Upper lobe of left lung (tissue), 6 donors: ENCODE measurements around the gene LSM3. TPM values are rescaled to one million over a fixed set of nuclear protein-coding genes. Genes with fewer than 3 reads are reported as not detected.
A peak's percentile ranks its signal among the peaks of the same experiment; 100 is the strongest.

ENCODE experiments used
- ATAC-seq, 2 donors: fragments of 200-7000 bp; cut with Tn5 transposase; one replicate each; pipeline ENCODE4 v1.9.1; 2022; ENCODE audit warnings: mild to moderate bottlenecking in 2 of 2, moderate library complexity in 2 of 2; ENCODE audit not compliant: low FRiP score in 2 of 2
- DNase-seq, 2 donors: peaks; one replicate each; pipeline ENCODE4 v3.0.0-alpha.2; 2019 to 2020
- H3K27ac ChIP-seq, 4 donors: fragments of 200-600 bp; sonication (generic); one replicate each; pipeline ENCODE4 v1.5.1; 2016 to 2019
- H3K27me3 ChIP-seq, 4 donors: fragments of 200-600 bp; sonication (generic); one replicate each; pipeline ENCODE4 v1.5.1; 2017 to 2019
- H3K36me3 ChIP-seq, 4 donors: fragments of 200-600 bp; sonication (generic); one replicate each; pipeline ENCODE4 v1.5.1; 2016 to 2019
- H3K4me1 ChIP-seq, 4 donors: fragments of 200-600 bp; sonication (generic); one replicate each; pipeline ENCODE4 v1.5.1; 2018 to 2019
- H3K4me3 ChIP-seq, 4 donors: fragments of 200-600 bp; sonication (generic); one replicate each; pipeline ENCODE4 v1.5.1; 2017 to 2019; ENCODE audit warnings: mild to moderate bottlenecking in 2 of 4, moderate library complexity in 1 of 4
- H3K9me3 ChIP-seq, 4 donors: fragments of 200-600 bp; sonication (generic); one replicate each; pipeline ENCODE4 v1.5.1; 2018 to 2019
- CTCF ChIP-seq, 6 experiments: fragments of 450-650 bp in 4 of 6; fragments of 200-600 bp in 2 of 6; sonication (generic) in 2 of 6; IDR thresholded peaks; one replicate each; pipeline ENCODE4 v1.5.1; 2016 to 2019; ENCODE audit warnings: antibody characterized with exemption in 6 of 6
- EP300 ChIP-seq, 4 donors: sonication (generic); formaldehyde crosslinking; IDR thresholded peaks; one replicate each; pipeline ENCODE4 v1.5.1; 2017; ENCODE audit warnings: antibody characterized with exemption in 4 of 4, control low read depth in 2 of 4
- POLR2A ChIP-seq, 4 donors: fragments of 450-650 bp; IDR thresholded peaks; one replicate each; pipeline ENCODE4 v1.5.1; 2016 to 2017; ENCODE audit warnings: antibody characterized with exemption in 4 of 4, mild to moderate bottlenecking in 2 of 4
- POLR2AphosphoS5 ChIP-seq, 2 donors: sonication (generic); formaldehyde crosslinking; IDR thresholded peaks; one replicate each; pipeline ENCODE4 v1.5.1; 2017; ENCODE audit warnings: antibody characterized with exemption in 2 of 2
- whole genome bisulfite sequencing, 2 donors: methylation state at CpG; one replicate each; pipeline ENCODE4 v1.1.5; 2017 to 2018; 5-methylcytosine and 5-hydroxymethylcytosine counted together
- total RNA-seq, 6 donors: library from RNA; depleted of rRNA in 4 of 6; stranded (reverse); fragments of >200 nt in 4 of 6; gene quantifications; one replicate each; pipeline versions ENCODE4 v1.1.0 to v1.2.1, GENCODE V29; 2016 to 2021
- donor health status: DM: no; HTN: no; CAD: no; lungs with moderate emphysema.
- donor health status: DM: no; HTN: yes; CAD: no; lungs with severe emphysema.

The LSM3 gene
- total RNA-seq, 6 donors from 2014 or later: 2.1 to 10.3 (median 8.6) TPM

GRCh38 chr3:14235912-14236295 is 57.3 kb downstream of the LSM3 start:
- DNase-seq (peak in 1 of 2 donors; percentile 32), ATAC-seq (no peak)
- TF ChIP-seq POLR2A (IDR thresholded peaks at IDR 0.05) (no peak), EP300 (IDR thresholded peaks at IDR 0.05) (peak in 2 of 4 donors; percentile 19 to 40), POLR2AphosphoS5 (IDR thresholded peaks at IDR 0.05) (peak; percentile 65 to 71)
- Histone ChIP-seq H3K4me1 (peaks cover 5 to 27% (median 16%) of the 10 kb centered on the region in 4 donors), H3K4me3 (no peak overlapping the region), H3K9me3 (peaks cover 0 to 4% (median 0%) of the 10 kb centered on the region in 4 donors), H3K27ac (peak overlapping the region; percentile 62 to 81 (median 75)), H3K27me3 (no peaks in the 10 kb centered on the region), H3K36me3 (no peaks in the 10 kb centered on the region)
- 70 to 76% methylated on average over 8 of the region's 8 CpGs for WGBS, 2 donors

- TF ChIP-seq CTCF (IDR thresholded peaks at IDR 0.05): no peak
- no peak for TF ChIP-seq POLR2A (IDR thresholded peaks at IDR 0.05)
- TF ChIP-seq POLR2AphosphoS5 (IDR thresholded peaks at IDR 0.05): no peak
- TF ChIP-seq EP300 (IDR thresholded peaks at IDR 0.05): no peak
- 83 to 85% methylated on average over 3 of the region's 3 CpGs for WGBS, 2 donors
- ATAC-seq (no peak), DNase-seq (no peak)
- H3K9me3 ChIP-seq: peaks cover 0 to 4% (median 0%) of the 10 kb centered on the region in 4 donors
- peak overlapping the region in 1 of 4 donors; percentile 81 for H3K27ac ChIP-seq
- no peaks in the 10 kb centered on the region for H3K27me3 ChIP-seq
- no peaks in the 10 kb centered on the region for H3K36me3 ChIP-seq
- peaks cover 5 to 27% (median 16%) of the 10 kb centered on the region in 4 donors for H3K4me1 ChIP-seq
- H3K4me3 ChIP-seq: no peak overlapping the region
These were observed 58.3 kb downstream of the LSM3 start for GRCh38 chr3:14236902-14237301.

GRCh38 chr3:14237457-14237856 is 58.8 kb downstream of the LSM3 start:
- H3K27me3 ChIP-seq: no peaks in the 10 kb centered on the region
- ATAC-seq: peak in 1 of 2 donors; percentile 22
- peak overlapping the region in 1 of 4 donors; percentile 18 for H3K27ac ChIP-seq
- peak in 1 of 2 donors; percentile 48 for DNase-seq
- no peaks in the 10 kb centered on the region for H3K36me3 ChIP-seq
- 44 to 67% methylated on average over 5 to 6 of the region's 6 CpGs for WGBS, 2 donors
- TF ChIP-seq CTCF (IDR thresholded peaks at IDR 0.05): no peak
- TF ChIP-seq POLR2AphosphoS5 (IDR thresholded peaks at IDR 0.05): no peak
- no peak for TF ChIP-seq POLR2A (IDR thresholded peaks at IDR 0.05)
- no peak for TF ChIP-seq EP300 (IDR thresholded peaks at IDR 0.05)
- H3K9me3 ChIP-seq: peaks cover 0 to 4% (median 0%) of the 10 kb centered on the region in 4 donors
- peaks cover 5 to 24% (median 12%) of the 10 kb centered on the region in 4 donors for H3K4me1 ChIP-seq
- no peak overlapping the region for H3K4me3 ChIP-seq

- ATAC-seq (no peak), DNase-seq (no peak)
- no peak overlapping the region for H3K27ac ChIP-seq
- 92 to 95% methylated on average over 7 of the region's 7 CpGs for WGBS, 2 donors
- H3K4me3 ChIP-seq: no peak overlapping the region
- no peaks in the 10 kb centered on the region for H3K27me3 ChIP-seq
- peaks cover 0 to 4% (median 0%) of the 10 kb centered on the region in 4 donors for H3K9me3 ChIP-seq
- H3K36me3 ChIP-seq: no peaks in the 10 kb centered on the region
- TF ChIP-seq EP300 (IDR thresholded peaks at IDR 0.05): no peak
- TF ChIP-seq POLR2A (IDR thresholded peaks at IDR 0.05): no peak
- TF ChIP-seq POLR2AphosphoS5 (IDR thresholded peaks at IDR 0.05): no peak
- no peak for TF ChIP-seq CTCF (IDR thresholded peaks at IDR 0.05)
- peaks cover 0 to 21% (median 11%) of the 10 kb centered on the region in 4 donors for H3K4me1 ChIP-seq
These were observed 59.7 kb downstream of the LSM3 start for GRCh38 chr3:14238356-14238755.

- no peak for TF ChIP-seq EP300 (IDR thresholded peaks at IDR 0.05)
- no peak for TF ChIP-seq POLR2AphosphoS5 (IDR thresholded peaks at IDR 0.05)
- TF ChIP-seq POLR2A (IDR thresholded peaks at IDR 0.05): no peak
- no peak for TF ChIP-seq CTCF (IDR thresholded peaks at IDR 0.05)
- no peak overlapping the region for H3K4me3 ChIP-seq
- H3K4me1 ChIP-seq: peaks cover 0 to 21% (median 10%) of the 10 kb centered on the region in 4 donors
- no peak overlapping the region for H3K27ac ChIP-seq
- H3K27me3 ChIP-seq: no peaks in the 10 kb centered on the region
- H3K36me3 ChIP-seq: no peaks in the 10 kb centered on the region
- DNase-seq (no peak), ATAC-seq (no peak)
- H3K9me3 ChIP-seq: no peaks in the 10 kb centered on the region
These were observed 60.3 kb downstream of the LSM3 start for GRCh38 chr3:14238930-14239329.
